C4-2B (cell line): Measurements from ENCODE around the gene STEAP1B.

Experiments used
- ZFX ChIP-seq: fragments of 450-650 bp; IDR thresholded peaks from 2 replicates; pipeline ENCODE4 v1.6.1; 2017
- TF ChIP-seq, protein P1 (sequence below): fragments of 450-650 bp; conservative IDR thresholded peaks from 2 replicates; pipeline ENCODE4 v1.5.1; 2017; ENCODE audit warnings: mild to moderate bottlenecking

- TF ChIP-seq, protein P1, sequence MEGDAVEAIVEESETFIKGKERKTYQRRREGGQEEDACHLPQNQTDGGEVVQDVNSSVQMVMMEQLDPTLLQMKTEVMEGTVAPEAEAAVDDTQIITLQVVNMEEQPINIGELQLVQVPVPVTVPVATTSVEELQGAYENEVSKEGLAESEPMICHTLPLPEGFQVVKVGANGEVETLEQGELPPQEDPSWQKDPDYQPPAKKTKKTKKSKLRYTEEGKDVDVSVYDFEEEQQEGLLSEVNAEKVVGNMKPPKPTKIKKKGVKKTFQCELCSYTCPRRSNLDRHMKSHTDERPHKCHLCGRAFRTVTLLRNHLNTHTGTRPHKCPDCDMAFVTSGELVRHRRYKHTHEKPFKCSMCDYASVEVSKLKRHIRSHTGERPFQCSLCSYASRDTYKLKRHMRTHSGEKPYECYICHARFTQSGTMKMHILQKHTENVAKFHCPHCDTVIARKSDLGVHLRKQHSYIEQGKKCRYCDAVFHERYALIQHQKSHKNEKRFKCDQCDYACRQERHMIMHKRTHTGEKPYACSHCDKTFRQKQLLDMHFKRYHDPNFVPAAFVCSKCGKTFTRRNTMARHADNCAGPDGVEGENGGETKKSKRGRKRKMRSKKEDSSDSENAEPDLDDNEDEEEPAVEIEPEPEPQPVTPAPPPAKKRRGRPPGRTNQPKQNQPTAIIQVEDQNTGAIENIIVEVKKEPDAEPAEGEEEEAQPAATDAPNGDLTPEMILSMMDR, result no peak
- no peak for TF ChIP-seq ZFX
These were observed 42.7 kb upstream of the STEAP1B start for GRCh38 chr7:22542669-22543068.
